HEK293 (cell line): Measurements from ENCODE around the gene RNASEH2A.

Experiments used
- BCL11A ChIP-seq: fragments of 450-650 bp; formaldehyde crosslinking; IDR thresholded peaks from 2 replicates; pipeline ENCODE4 v1.5.1; 2016; ENCODE audit warnings: low read depth, missing biosample characterization, missing genetic modification characterization
- BCL11B ChIP-seq: fragments of 450-650 bp; formaldehyde crosslinking; IDR thresholded peaks from 2 replicates; pipeline ENCODE4 v1.5.1; 2016; ENCODE audit warnings: low read depth, missing biosample characterization, missing genetic modification characterization
- GLI2 ChIP-seq: fragments of 450-650 bp; formaldehyde crosslinking; IDR thresholded peaks from 2 replicates; pipeline ENCODE4; 2017; ENCODE audit warnings: missing biosample characterization, missing genetic modification characterization, low read depth, borderline replicate concordance
- KLF10 ChIP-seq: fragments of 450-650 bp; IDR thresholded peaks from 2 replicates; pipeline ENCODE4 v1.5.1; 2018; ENCODE audit warnings: missing biosample characterization, mild to moderate bottlenecking, missing genetic modification characterization
- MEIS1 ChIP-seq: sonication (generic); formaldehyde crosslinking; IDR thresholded peaks from 2 replicates; pipeline ENCODE4 v1.8.1; 2022; ENCODE audit warnings: missing genetic modification reagents, mild to moderate bottlenecking, borderline replicate concordance
- PRDM10 ChIP-seq: fragments of 450-650 bp; formaldehyde crosslinking; IDR thresholded peaks from 2 replicates; pipeline ENCODE4 v1.5.1; 2016; ENCODE audit warnings: missing biosample characterization, missing genetic modification characterization
- SCRT2 ChIP-seq: fragments of 450-650 bp; formaldehyde crosslinking; IDR thresholded peaks from 2 replicates; pipeline ENCODE4 v1.5.1; 2016; ENCODE audit warnings: missing biosample characterization, missing genetic modification characterization
- TRIM28 ChIP-seq: IDR thresholded peaks from 2 replicates; pipeline ENCODE4 v1.6.1; 2011; ENCODE audit warnings: low read length, control low read depth, borderline replicate concordance
- TSHZ1 ChIP-seq: fragments of 450-650 bp; formaldehyde crosslinking; IDR thresholded peaks from 2 replicates; pipeline ENCODE4 v1.5.1; 2016; ENCODE audit warnings: missing biosample characterization, missing genetic modification characterization, borderline replicate concordance
- ZBTB6 ChIP-seq: fragments of 450-650 bp; formaldehyde crosslinking; IDR thresholded peaks from 2 replicates; pipeline ENCODE4 v1.5.1; 2017; ENCODE audit warnings: missing biosample characterization, missing genetic modification characterization
- ZFP69B ChIP-seq: fragments of 450-650 bp; formaldehyde crosslinking; IDR thresholded peaks from 2 replicates; pipeline ENCODE4 v1.5.1; 2016; ENCODE audit warnings: missing biosample characterization, missing genetic modification characterization
- ZNF175 ChIP-seq: fragments of 450-650 bp; formaldehyde crosslinking; IDR thresholded peaks from 2 replicates; pipeline ENCODE4 v1.5.1; 2016; ENCODE audit warnings: missing biosample characterization, missing genetic modification characterization
- ZNF223 ChIP-seq: fragments of 450-650 bp; formaldehyde crosslinking; IDR thresholded peaks from 2 replicates; pipeline ENCODE4 v1.5.1; 2016; ENCODE audit warnings: missing biosample characterization, missing genetic modification characterization
- ZNF280D ChIP-seq: fragments of 450-650 bp; formaldehyde crosslinking; IDR thresholded peaks from 2 replicates; pipeline ENCODE4 v1.5.1; 2016; ENCODE audit warnings: missing biosample characterization, missing genetic modification characterization
- ZNF292 ChIP-seq: fragments of 450-650 bp; formaldehyde crosslinking; IDR thresholded peaks from 2 replicates; pipeline ENCODE4 v1.5.1; 2016; ENCODE audit warnings: low read depth, missing biosample characterization, missing genetic modification characterization, borderline replicate concordance
- ZNF37A ChIP-seq: fragments of 450-650 bp; IDR thresholded peaks from 2 replicates; pipeline ENCODE4 v1.5.1; 2018; ENCODE audit warnings: missing biosample characterization, missing genetic modification characterization
- ZNF514 ChIP-seq: fragments of 450-650 bp; formaldehyde crosslinking; IDR thresholded peaks from 2 replicates; pipeline ENCODE4 v1.5.1; 2016; ENCODE audit warnings: missing biosample characterization, missing genetic modification characterization
- ZNF529 ChIP-seq: fragments of 450-650 bp; formaldehyde crosslinking; IDR thresholded peaks from 2 replicates; pipeline ENCODE4 v1.5.1; 2017; ENCODE audit warnings: missing genetic modification characterization, missing biosample characterization; ENCODE audit not compliant: insufficient replicate concordance
- ZNF560 ChIP-seq: fragments of 450-650 bp; formaldehyde crosslinking; IDR thresholded peaks from 2 replicates; pipeline ENCODE4 v1.5.1; 2017; ENCODE audit warnings: missing biosample characterization, missing genetic modification characterization, borderline replicate concordance
- ZNF654 ChIP-seq: fragments of 450-650 bp; formaldehyde crosslinking; IDR thresholded peaks from 2 replicates; pipeline ENCODE4 v1.5.1; 2016; ENCODE audit warnings: low read depth, missing biosample characterization, missing genetic modification characterization
- ZNF658 ChIP-seq: fragments of 450-650 bp; formaldehyde crosslinking; IDR thresholded peaks from 2 replicates; pipeline ENCODE4; 2016; ENCODE audit warnings: missing biosample characterization, missing genetic modification characterization
- ZNF747 ChIP-seq: fragments of 450-650 bp; formaldehyde crosslinking; IDR thresholded peaks from 2 replicates; pipeline ENCODE4 v1.5.1; 2016; ENCODE audit warnings: missing biosample characterization, missing genetic modification characterization
- TF ChIP-seq, protein P1 (sequence below): fragments of 450-650 bp; formaldehyde crosslinking; IDR thresholded peaks from 2 replicates; pipeline ENCODE4 v1.5.1; 2016; ENCODE audit warnings: missing biosample characterization, missing genetic modification characterization
- TF ChIP-seq, protein P2 (sequence below): fragments of 450-650 bp; formaldehyde crosslinking; IDR thresholded peaks from 2 replicates; pipeline ENCODE4 v1.5.1; 2016; ENCODE audit warnings: missing biosample characterization, missing genetic modification characterization, low read depth

Gene RNASEH2A

DNA sequence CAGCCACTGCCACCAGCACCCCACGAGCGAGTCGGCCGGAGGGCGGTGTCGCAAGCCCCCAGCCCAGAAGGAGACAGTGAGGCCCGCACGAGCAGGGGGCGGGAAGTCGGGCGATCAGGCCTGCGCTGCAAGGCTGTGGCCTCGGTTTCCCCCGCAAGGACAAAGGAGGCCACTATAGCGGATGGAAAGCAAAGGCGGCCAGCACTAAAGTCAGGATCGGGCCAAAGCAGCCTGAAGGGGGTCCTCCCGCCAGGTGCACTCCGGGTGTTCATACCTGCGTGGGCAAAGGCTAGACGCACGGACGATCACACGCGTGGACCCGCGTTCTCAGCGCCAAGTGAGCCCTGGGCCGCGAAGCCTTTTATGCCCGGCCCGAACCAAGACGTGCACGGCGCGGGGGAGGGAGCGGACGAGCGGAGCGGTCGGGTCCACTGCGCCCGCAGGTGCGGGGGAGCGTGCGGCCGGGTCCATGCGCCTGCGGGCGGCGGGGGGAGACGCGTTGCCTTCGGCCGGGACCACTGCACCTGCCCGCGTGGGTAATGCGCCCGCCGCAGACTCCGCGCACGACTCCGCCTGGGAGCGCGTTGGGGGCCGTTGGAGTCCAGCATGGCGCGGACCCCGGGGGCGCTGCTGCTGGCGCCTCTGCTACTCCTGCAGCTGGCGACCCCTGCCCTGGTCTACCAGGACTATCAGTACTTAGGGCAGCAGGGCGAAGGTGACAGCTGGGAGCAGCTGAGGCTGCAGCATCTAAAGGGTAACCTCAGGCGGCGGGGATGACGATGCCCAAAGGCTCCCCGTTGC lies 4.7 kb upstream of the RNASEH2A start, which contains the start of the genes PRDX2 and THSD8 (continued):
- TF ChIP-seq BCL11B (tag by site-specific recombination) (no peak), ZNF529 (no peak), MEIS1 (CRISPR knock-in tag) (no peak), ZNF514 (no peak), KLF10 (tag by site-specific recombination) (peak; percentile 73; the same call in 1 of the 2 replicates), BCL11A (no peak), ZFP69B (tag by site-specific recombination) (peak; percentile 94), ZNF175 (tag by site-specific recombination) (no peak), TRIM28 (no peak), SCRT2 (tag by site-specific recombination) (no peak), ZNF560 (no peak), ZNF654 (tag by site-specific recombination) (no peak), PRDM10 (tag by site-specific recombination) (peak; percentile 100), ZNF292 (tag by site-specific recombination) (no peak), ZNF223 (tag by site-specific recombination) (no peak), ZNF747 (tag by site-specific recombination) (no peak), ZBTB6 (no peak; the same call in 1 of the 2 replicates), GLI2 (tag by site-specific recombination) (no peak), ZNF37A (tag by site-specific recombination) (no peak), ZNF280D (tag by site-specific recombination) (no peak), ZNF658 (tag by site-specific recombination) (no peak), TSHZ1 (tag by site-specific recombination) (no peak)
- TF ChIP-seq, protein P1, sequence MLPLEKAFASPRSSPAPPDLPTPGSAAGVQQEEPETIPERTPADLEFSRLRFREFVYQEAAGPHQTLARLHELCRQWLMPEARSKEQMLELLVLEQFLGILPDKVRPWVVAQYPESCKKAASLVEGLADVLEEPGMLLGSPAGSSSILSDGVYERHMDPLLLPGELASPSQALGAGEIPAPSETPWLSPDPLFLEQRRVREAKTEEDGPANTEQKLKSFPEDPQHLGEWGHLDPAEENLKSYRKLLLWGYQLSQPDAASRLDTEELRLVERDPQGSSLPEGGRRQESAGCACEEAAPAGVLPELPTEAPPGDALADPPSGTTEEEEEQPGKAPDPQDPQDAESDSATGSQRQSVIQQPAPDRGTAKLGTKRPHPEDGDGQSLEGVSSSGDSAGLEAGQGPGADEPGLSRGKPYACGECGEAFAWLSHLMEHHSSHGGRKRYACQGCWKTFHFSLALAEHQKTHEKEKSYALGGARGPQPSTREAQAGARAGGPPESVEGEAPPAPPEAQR: 0 out of 2 replicates have a peak, but pooled peaks have one; percentile 37
- TF ChIP-seq, protein P2, sequence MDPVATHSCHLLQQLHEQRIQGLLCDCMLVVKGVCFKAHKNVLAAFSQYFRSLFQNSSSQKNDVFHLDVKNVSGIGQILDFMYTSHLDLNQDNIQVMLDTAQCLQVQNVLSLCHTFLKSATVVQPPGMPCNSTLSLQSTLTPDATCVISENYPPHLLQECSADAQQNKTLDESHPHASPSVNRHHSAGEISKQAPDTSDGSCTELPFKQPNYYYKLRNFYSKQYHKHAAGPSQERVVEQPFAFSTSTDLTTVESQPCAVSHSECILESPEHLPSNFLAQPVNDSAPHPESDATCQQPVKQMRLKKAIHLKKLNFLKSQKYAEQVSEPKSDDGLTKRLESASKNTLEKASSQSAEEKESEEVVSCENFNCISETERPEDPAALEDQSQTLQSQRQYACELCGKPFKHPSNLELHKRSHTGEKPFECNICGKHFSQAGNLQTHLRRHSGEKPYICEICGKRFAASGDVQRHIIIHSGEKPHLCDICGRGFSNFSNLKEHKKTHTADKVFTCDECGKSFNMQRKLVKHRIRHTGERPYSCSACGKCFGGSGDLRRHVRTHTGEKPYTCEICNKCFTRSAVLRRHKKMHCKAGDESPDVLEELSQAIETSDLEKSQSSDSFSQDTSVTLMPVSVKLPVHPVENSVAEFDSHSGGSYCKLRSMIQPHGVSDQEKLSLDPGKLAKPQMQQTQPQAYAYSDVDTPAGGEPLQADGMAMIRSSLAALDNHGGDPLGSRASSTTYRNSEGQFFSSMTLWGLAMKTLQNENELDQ (tag by site-specific recombination): no peak
